GM21381 (cell line): ENCODE results near the gene PAK5.
"Not testable (repeated sequence)": the region's sequence is repeated elsewhere in the genome, so short reads cannot be mapped to it uniquely, and the experiment has no call there.

Experiments used
- ATAC-seq: cut with Tn5 transposase; IDR thresholded peaks from one replicate; pipeline ENCODE4 v1.9.1; 2021; ENCODE audit warnings: mild to moderate bottlenecking, moderate library complexity; ENCODE audit not compliant: unreplicated experiment

Gene PAK5

DNA sequence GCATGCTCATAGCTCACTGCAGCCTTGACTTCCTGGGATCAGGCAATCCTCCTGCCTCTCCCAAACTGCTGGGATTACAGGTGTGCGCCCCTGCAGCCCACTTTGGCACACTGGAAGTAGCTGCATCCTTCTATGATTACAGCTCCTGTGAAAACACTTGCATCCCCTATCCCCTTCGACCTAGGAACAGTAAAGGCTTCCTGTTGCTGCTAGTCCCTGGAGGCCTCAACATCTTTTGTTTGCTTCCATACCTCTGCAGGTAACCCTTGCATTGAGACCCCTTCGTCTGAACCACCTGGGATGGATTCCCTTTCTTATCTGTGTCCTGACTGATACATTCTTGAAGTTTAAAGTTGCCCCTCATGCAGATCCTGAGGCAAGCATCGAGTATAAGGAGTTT lies 152.4 kb downstream of the PAK5 start:
- ATAC-seq = no peak

DNA sequence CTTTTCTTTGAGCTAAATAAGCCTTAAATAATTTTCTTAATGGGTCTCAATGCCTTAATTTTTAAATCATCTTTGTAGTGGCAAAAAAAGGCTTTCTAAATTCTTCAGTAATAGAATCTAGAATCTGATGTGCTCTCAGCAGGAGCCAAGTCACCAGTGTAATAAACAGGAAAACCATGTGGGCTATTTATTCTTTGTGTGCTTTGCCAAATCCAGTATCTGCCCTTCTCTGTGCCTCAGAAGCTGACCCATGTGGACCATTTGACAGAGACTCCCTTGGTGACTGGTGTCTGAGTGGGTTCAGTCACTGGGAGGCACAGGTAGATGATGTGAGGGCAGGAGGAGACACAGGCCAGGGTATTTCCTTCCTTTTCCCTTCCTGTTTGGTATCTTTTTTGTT lies 152.9 kb downstream of the PAK5 start:
- no peak for ATAC-seq

DNA sequence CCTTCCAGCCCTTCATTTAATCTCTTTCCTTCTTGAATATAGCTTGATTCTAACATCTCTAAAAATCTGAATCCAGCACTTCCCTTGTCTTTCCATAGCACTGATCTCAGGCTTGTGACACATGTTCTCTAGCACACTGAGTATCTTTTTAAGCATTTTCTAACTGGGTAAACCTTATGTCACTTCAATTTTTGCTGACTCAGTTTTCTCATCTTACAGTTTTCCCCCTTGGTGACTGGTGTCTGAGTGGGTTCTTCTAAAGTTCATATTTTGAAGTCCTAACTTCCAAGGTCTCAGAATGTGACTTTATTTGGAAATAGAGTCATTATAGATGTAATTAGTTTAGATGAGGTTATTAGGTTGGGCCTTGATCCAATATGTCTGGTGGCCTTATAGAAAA lies 153.9 kb downstream of the PAK5 start:
- no peak for ATAC-seq

DNA sequence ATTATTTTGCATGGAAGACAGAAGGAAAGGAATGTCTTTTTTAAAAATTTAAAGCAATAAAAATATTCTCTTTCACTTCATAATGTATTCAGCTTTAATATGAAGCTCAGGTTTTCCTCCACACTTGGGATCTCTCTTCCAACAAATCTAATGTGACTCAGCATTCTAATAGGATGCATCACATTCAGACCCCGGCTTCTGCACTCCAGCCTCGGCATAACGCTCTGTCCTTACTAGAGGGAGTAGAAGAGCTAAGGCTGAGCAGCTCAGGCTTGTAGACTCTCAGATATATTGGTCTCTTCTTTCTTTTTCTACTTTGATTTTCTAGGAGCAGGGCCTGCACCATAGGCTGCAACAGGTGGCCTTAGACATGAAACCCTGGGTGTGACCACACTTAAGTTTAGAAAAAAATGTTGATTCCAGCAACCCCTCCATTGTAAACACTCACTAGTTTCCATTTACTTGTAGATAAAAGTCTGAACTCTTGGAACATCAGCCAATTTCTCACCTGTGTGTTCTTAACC lies 161.7 kb downstream of the PAK5 start:
- no peak for ATAC-seq

DNA sequence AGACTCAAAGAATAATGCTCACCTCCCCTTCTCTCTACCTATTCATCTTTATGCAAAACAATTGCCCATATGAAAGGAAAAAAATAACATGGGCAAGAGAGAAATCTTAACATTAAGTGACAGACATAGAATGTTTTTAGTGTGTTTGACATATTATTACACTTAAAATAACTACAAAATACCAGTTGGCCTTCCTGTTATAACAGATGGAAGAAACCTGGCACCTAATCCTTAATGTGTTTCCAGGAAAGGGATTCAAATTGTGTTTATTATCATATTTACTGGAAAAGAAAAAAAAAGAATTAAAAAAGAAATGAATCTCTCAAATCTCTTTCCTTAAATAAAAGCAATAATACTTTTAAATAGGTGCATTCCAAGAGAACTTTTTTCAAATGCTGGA lies 165.9 kb downstream of the PAK5 start:
- ATAC-seq = no peak

DNA sequence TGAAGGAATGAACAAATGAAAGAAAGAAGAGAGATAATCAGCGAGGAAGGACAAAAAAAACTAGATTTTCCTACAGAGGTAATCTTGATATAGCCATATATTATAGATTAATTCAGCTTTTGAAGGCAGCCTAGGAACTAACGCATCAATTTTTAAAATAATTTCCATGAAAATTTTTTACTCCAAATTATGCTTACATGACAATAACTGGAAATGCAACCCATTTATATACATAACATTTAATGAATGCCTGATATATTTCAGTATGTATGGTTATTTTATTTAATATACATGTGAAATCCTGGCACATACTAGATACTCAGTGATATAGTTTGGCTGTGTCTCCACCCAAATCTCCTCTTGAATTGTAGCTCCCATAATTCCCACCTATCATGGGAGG lies 166.8 kb downstream of the PAK5 start:
- ATAC-seq = no peak

DNA sequence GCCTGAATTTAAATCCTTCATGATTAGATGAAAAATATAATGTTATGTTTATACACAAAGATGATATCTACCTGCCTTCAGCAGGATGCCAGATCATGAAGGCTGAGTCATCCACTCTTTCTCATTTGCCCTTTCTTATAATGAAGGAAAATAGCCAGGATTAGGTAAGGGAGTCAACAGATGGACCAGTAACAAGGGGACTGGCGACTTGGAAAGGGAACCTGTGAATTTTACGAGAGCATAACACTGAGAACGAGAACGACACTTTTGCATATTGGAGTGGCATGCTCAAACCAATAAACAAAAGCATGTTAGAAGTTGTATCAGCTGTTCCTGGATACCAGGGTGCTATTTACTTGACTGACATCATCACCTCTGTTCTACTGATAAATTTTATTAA lies 170.5 kb downstream of the PAK5 start:
- no peak for ATAC-seq

DNA sequence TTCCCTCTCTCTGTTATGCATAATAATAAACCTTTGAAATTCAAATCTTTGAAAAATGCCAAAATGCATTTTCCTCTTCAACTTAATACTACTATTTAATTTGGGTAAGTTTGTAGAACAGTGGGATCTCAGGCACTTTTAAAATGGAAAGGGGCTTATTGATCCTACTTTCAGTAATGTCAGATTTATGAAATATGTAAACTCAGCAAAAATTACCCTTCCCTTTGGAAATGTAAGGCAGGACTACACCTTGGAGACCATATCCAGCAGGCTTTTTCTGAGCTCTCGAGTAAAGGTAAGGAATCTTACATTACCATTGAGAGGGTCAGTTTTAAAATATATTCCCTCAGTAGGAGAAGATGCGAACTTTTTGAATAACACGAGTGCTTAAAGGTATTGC lies 175.5 kb downstream of the PAK5 start:
- ATAC-seq = no peak

DNA sequence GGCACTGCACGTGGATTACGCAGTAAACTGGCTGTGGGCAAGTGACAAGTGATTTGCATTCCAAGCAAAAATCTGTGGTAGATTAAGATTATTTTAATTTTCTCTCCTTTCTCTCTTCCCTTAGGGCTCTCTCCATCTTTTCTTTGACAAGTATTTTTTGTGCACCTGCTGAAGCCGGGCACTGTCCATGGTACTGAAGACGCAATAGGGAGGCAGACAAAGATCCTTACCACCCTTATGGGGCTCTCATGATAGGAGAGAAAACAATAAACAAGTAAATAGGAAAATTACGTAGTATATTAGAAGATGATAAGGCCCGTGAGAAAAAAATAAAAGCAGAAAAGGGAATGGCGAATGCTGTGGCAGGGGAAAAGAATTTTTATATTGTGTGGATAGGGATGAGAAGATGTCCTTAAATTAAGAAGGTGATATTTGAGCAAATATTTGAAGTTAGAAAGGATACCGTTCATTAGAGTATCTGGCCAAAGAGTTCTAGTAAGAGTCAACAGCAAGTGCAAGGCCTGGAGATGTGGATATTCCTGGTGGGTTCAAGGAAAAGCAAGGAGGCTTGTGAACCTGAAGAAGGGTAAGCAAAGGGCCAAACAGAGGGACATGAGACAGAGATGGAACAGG lies 178.5 kb downstream of the PAK5 start:
- ATAC-seq = no peak

DNA sequence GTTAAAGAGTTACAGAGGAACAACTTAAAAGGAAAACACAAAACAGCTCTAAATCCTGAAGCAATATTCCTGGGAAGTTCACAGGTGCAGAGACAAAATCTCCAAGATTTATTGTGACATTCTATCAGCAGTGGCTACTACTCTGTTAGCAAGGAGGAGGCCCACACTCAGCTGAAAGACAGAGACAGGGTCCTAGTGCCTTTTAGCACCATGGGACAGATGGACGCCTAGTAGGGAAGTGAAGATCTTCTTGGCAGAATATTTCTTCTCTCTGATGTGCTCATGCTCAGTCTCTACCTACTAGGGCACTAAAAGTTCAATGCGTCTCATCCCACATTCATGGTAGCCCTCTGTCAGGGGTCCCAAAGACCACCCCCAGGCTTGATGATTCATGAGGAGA lies 191.1 kb downstream of the PAK5 start:
- no peak for ATAC-seq

DNA sequence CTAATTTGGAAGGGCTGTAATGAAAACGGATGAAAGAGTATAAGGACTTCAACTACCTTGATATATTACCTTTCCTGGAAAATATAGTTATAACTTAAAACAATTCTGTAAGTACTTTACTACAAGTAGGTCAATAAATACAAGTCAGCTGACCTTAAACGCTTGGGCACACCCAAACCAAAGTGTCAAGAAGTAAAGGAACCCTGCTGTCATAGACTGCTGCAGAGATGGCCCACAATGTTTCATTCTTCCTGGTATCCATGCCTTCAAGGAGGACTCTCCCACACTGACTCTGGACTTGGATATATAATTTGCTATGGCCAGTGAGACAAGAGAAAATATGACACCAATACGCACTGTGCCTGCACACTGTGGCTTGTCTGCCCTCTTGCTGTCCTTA lies 192.5 kb downstream of the PAK5 start:
- no peak for ATAC-seq

DNA sequence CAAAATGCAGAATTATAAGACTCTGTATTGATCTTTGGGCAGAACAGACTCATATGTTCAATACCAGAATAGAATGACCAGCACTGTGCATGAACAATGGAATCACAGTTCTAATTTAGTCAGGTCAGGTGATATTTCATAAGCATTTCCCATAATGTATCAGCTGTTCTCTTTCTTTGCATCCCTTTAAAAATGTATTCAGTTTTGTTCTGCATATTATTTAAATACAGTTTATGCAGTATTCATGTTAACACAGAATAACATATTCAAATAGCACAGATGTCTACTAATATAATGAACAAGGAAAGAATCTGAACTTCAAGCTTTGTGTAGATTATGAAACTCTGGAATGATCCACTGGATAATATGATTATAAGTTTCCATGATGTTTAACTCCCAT lies 196.0 kb downstream of the PAK5 start:
- no peak for ATAC-seq

DNA sequence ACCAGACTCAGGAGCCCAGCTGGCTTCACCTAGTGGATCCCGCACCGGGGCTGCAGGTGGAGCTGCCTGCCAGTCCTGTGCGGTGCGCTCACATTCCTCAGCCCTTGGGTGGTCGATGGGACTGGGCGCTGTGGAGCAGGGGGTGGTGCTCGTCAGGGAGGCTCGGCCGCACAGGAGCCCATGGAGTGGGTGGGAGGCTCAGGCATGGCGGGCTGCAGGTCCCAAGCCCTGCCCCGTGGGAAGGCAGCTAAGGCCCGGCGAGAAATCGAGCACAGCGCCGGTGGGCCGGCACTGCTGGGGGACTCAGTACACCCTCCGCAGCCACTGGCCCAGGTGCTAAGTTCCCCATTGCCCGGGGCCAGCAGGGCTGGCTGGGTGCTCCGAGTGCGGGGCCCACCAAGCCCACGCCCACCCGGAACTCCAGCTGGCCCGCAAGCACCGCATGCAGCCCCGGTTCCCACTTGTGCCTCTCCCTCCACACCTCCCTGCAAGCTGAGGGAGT lies 197.3 kb downstream of the PAK5 start:
- ATAC-seq = not testable (repeated sequence)

DNA sequence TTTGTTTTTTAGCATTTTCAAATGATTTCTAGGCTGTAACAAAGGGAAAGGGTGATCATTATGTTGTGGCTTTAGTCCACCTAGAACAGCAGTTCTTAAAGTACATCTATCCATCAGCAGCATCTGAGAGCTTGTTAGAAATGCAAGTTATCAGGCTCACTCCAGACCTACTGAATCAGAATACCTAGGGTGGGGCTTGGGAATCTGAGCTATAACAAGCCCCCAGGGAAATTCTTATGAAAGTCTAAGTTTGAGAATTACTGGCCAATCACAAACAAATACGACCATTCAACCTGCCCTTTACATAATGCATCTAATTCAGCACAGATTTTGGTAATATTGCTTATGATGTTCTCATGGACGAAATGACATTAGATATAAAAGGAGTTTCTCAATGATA lies 201.0 kb downstream of the PAK5 start:
- ATAC-seq = no peak

DNA sequence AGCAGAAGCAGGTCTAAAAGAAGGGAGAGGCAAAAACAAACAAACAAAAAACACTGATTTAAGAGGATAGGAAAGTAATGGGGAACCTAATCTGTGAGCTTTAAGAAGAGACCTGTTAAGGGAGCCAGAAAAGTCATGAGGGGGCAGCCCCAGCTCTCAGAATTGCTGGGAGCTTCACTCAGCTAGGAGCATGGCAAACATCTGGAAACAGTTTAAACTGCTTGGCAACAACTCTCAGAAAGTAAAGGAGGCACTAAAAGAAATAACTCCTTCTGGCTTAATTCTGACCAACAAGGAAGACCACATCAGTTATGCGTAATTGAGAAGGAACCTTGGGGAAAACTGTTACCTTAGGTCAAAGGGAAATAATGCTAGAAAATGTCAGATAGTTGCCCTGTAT lies 203.1 kb downstream of the PAK5 start:
- ATAC-seq = no peak

DNA sequence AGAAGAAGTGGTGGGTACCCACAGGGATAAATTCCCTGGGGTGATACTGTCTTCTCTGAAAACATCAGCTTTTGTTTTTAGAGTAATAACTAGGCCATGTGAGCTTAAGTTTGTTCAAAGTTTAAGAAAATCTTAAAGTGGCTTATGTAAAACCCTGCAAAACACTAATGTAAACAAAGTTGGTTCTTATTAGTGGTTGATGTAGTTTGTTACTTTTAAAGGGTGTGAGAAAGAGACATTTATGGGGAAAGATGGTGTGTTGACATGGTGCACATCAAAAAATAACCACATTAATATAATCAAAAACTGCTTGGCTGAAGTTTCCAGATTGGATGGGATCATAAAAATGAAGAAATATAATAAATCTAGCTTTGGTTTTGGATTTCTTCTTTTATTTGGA lies 204.5 kb downstream of the PAK5 start:
- no peak for ATAC-seq

DNA sequence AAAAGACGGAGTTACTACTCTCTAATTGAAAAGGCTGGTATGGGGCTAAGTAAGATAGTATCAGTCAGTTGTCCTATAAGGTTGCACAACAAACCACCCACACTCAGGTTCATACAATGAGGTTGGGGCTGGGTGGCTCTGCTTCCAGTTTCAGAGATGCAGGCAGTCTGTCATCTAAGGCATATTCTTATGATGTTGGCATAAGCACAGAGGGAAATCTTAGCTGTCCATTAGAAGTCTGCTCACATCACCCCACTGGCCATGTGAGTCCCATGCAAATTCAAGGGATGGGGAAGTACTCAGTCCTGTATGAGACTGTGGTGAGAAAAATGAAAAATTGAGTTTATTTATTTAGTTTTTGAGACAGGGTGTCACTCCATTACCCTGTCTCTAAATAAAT lies 205.9 kb downstream of the PAK5 start:
- no peak for ATAC-seq

DNA sequence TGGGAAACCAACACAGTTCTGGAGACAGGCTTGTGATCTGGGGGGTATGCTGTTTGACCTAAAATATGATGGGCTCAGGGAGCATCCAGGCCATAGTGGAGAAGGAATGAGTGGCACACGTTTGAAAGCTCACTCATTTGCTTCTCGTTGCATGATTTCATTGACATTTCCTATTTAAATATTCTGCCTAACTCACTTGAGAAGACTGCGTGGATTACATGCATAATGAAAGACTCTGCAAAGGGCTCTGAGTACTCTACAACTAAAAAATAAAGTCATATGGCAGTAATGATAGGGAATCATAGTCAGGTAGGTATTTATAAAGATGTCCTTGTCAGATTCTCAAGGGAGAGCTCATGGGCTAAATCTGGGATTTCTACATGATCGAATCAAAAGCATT lies 206.6 kb downstream of the PAK5 start:
- no peak for ATAC-seq

DNA sequence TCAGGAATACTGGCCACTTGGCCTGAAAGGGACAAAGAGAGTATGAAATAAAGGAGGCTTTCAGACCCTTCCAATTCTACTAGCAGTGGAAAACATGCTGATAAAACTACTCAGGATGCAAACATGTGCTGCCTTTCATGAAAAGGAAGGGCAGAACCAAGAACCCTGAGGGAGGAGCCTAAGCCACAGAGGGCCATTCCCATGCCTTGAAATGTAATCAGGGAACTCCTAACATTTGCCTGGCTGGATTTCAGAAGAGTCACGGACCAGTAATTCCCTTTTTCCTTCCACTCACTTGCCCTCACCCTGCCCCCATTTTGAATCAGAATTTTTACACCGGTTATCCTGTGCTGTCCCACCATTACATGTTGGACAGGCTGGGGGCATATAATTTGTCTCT lies 208.3 kb downstream of the PAK5 start:
- no peak for ATAC-seq

DNA sequence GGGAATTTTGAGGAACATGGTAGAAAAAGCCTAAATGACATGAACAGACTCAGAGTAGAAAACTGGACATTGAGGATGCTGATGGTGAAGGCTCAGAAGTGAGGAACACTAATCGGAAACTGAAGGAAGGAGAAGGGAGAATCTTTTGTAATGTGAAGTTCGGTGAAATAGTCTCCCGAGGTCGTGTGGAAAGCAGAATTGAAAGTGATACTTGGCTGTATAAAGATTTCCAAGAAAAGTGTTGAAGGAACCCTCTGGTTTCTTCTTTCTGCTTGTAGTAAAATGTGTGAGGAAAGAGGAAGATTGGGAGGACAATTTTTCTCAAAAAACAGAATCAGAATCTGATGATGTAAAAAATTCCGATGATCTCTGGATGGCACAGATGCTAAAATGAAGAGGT lies 209.0 kb downstream of the PAK5 start:
- no peak for ATAC-seq

DNA sequence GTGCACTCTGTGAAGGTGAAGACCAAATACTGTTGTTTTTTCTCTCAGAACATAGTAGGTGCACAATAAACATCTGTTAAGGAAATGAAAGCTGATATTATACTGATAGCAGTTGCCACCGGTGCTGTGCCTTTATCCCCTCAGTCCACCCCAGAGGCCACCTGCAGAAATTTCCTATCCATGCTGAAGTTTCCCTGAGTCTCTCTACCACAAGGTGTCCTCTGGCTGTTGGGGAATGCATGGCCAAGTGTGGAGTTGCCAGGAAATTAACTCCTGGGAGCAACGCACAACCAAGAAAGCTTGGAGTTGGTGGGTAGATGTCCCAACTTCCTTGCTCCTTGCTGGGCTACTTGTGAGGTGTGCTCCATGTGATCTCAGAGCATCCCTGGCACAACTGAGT lies 210.3 kb downstream of the PAK5 start:
- ATAC-seq = no peak

DNA sequence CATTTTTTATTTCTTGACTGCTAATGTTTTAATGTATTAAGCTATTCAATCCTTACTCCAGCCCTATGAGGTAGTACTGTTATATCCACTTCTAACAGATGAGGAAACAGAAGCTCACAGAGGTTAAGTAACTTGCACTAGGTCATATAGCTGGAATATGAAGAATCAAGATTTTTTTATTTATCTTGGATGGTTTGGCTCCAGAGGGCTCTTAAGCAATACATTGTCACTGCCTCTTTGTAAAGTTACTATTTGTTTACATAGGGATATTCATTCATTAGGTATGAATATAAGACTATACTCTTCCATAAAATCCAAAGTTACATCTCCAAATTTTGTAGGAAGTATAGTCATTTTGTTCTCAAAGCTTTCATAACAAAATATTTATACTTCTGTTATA lies 210.7 kb downstream of the PAK5 start:
- ATAC-seq = no peak

DNA sequence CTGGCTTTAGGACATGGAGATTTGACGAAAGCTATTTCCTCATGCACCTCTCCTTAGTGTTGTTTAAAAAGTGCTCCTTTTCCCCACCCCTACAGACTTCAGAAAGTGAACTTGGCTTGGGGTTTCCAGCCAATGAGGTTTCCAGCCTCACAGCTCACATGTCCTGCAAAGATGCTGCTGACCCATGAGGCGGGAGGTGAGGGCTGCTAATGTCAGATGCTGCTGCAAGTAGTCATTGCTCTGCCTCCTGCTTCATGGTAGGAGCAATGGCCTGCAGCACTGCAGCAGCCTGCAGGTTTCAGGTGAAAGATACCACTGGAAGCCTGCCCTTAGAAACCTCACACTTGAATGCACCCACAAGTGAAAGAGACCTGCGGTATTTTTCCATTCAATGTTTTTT lies 211.7 kb downstream of the PAK5 start:
- no peak for ATAC-seq
